Lower leg skin (tissue), 4 donors: ENCODE measurements around the gene EMILIN3. TPM values are rescaled to one million over a fixed set of nuclear protein-coding genes. Genes with fewer than 3 reads are reported as not detected.

Experiments
- DNase-seq, 2 donors: peaks; one replicate each; pipeline ENCODE4 v3.0.0-alpha.2; 2019; ENCODE audit warnings: low spot score in 2 of 2
- H3K4me3 ChIP-seq: fragments of 200-600 bp; sonication (generic); 2 replicates; pipeline ENCODE4 v1.5.1; 2017; ENCODE audit warnings: mild to moderate bottlenecking, low read depth; ENCODE audit not compliant: poor library complexity, severe bottlenecking
- POLR2A ChIP-seq, 2 donors: fragments of 450-650 bp; IDR thresholded peaks; one replicate each; pipeline ENCODE4 v1.6.1; 2016 to 2017; ENCODE audit warnings: antibody characterized with exemption in 2 of 2, mild to moderate bottlenecking in 1 of 2, moderate library complexity in 1 of 2
- WGBS, 2 donors: methylation state at CpG; one replicate each; pipeline ENCODE4 v1.1.5; 2018; 5-methylcytosine and 5-hydroxymethylcytosine counted together
- intact Hi-C: fragments of 100-400 bp; cut with DNase I; formaldehyde crosslinking; loops from one replicate; pipeline ENCODE4 v1.15.0; 2023; ENCODE audit warnings: low total_unique reads
- total RNA-seq, 4 donors: library from RNA; depleted of rRNA; stranded (reverse); fragments of >200 nt; gene quantifications; one replicate each; pipeline ENCODE4 v1.1.0, GENCODE V29; 2016
- TF ChIP-seq, protein P1 (sequence below), 3 donors: fragments of 450-650 bp; IDR thresholded peaks; one replicate each; pipeline ENCODE4 v1.5.1; 2016; ENCODE audit warnings: antibody characterized with exemption in 3 of 3, mild to moderate bottlenecking in 3 of 3, moderate library complexity in 2 of 3

Gene EMILIN3, protein sequence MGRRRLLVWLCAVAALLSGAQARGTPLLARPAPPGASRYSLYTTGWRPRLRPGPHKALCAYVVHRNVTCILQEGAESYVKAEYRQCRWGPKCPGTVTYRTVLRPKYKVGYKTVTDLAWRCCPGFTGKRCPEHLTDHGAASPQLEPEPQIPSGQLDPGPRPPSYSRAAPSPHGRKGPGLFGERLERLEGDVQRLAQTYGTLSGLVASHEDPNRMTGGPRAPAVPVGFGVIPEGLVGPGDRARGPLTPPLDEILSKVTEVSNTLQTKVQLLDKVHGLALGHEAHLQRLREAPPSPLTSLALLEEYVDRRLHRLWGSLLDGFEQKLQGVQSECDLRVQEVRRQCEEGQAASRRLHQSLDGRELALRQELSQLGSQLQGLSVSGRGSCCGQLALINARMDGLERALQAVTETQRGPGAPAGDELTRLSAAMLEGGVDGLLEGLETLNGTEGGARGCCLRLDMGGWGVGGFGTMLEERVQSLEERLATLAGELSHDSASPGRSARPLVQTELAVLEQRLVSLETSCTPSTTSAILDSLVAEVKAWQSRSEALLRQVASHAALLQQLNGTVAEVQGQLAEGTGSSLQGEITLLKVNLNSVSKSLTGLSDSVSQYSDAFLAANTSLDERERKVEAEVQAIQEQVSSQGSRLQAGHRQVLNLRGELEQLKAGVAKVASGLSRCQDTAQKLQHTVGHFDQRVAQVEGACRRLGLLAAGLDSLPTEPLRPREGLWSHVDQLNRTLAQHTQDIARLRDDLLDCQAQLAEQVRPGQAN
- 1 to 10 TPM; 1.0 to 7.8 (median 5.0) TPM for total RNA-seq

DNA sequence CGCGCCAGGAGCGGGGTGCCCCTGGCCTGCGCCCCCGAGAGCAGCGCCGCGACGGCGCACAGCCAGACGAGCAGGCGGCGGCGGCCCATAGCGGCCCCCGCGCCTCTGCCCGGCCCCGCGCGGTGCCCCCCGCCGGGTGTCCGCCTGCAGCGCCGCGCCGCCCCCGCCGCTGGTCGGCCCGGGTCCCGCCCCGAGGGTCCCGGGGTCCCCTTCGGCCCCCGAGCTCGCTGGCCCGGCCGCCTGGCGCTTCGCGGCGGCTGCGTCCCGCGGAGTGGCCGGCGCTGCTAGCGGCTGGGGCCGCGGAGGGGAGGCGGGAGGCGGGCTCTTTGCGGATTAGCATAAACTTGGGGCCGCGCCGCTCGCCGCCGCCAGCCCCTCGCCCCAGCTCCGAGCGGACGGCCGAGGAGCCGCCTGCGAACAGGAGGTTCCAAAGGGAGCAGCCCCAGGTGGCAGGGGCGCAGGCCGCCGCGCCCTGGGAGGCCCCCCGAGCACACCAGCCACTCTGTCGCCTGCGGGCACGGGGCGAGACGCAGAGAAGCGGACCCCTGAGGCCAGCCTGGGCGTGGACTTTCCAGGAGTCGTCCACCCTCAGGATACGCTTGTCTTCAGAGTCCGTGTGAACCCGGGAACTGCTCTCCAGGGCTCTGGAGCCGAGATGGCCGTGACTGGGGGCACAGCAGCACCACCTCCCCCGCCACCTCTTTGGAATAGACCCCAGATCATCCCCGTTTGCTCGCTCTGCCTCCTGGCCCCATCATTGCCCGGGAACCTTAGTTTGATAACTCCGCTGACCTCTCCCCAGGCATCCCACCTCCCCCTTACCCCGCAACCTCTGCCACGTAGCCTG is at the start of gene EMILIN3:
Gene EMILIN3 (minus strand): TSS at position 273 of the 847 bp plus-strand sequence. CDS start 184 bp downstream, at position 89.
- TF ChIP-seq POLR2A (IDR thresholded peaks at IDR 0.05): no peak
- TF ChIP-seq, protein P1, sequence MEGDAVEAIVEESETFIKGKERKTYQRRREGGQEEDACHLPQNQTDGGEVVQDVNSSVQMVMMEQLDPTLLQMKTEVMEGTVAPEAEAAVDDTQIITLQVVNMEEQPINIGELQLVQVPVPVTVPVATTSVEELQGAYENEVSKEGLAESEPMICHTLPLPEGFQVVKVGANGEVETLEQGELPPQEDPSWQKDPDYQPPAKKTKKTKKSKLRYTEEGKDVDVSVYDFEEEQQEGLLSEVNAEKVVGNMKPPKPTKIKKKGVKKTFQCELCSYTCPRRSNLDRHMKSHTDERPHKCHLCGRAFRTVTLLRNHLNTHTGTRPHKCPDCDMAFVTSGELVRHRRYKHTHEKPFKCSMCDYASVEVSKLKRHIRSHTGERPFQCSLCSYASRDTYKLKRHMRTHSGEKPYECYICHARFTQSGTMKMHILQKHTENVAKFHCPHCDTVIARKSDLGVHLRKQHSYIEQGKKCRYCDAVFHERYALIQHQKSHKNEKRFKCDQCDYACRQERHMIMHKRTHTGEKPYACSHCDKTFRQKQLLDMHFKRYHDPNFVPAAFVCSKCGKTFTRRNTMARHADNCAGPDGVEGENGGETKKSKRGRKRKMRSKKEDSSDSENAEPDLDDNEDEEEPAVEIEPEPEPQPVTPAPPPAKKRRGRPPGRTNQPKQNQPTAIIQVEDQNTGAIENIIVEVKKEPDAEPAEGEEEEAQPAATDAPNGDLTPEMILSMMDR (IDR thresholded peaks at IDR 0.05): no peak
- intact Hi-C loops: no loop called here
- 15 to 45% methylated on average over 21 to 39 of the region's 93 CpGs for WGBS, 2 donors
- no peak within 1 kb of the TSS for H3K4me3 ChIP-seq
- DNase-seq: no peak

DNA sequence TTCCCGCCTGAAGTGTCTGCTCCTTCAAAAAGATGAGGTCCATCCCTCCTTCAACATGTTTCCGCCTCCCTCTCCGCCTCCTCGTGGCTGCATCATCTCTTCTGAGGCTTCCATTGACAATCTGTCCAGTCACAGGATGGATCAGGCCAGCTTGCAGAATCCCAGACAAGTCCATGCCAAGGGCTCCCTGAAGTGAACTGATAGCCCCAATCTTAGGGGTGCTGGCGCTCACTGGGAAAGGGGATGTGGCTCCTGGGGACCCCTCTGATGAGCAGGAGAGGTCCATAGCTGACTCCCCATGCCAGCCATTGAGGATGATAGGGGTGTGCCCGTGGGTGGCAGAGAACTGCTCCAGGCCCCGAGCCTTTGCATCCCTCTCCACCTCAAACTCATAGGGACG is 48.6 kb upstream of the EMILIN3 start:
- WGBS, 2 donors: 93 to 97% methylated on average over 8 of the region's 8 CpGs
- DNase-seq: no peak
- intact Hi-C loops: no loop called here
- no peak for TF ChIP-seq POLR2A (IDR thresholded peaks at IDR 0.05)
- TF ChIP-seq, protein P1 (IDR thresholded peaks at IDR 0.05): no peak
- no peak overlapping the region for H3K4me3 ChIP-seq

DNA sequence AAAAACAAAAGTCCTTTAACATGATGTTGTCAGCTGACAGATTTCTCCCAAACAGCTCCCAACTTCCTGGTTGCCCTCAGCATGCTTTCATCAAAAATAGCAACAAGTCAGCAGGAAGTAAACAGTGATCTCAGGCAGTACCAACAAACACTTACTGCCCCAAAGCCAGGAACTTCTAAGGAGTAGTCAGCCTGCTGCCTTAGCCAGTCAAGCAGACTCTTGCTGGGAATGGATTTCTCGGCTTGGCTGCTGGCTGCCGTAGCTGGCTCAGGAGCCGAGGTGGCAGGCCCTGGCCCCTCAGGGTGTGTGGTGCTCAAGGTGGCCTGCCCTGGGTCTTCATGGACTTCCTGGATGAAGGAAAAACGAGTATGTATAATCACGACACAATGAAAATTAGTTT is 46.6 kb upstream of the EMILIN3 start:
- TF ChIP-seq, protein P1 (IDR thresholded peaks at IDR 0.05): no peak
- no peak for TF ChIP-seq POLR2A (IDR thresholded peaks at IDR 0.05)
- DNase-seq: no peak
- H3K4me3 ChIP-seq: no peak overlapping the region
- intact Hi-C loops: no loop called here
- 84 to 85% methylated on average over 5 of the region's 5 CpGs for WGBS, 2 donors

DNA sequence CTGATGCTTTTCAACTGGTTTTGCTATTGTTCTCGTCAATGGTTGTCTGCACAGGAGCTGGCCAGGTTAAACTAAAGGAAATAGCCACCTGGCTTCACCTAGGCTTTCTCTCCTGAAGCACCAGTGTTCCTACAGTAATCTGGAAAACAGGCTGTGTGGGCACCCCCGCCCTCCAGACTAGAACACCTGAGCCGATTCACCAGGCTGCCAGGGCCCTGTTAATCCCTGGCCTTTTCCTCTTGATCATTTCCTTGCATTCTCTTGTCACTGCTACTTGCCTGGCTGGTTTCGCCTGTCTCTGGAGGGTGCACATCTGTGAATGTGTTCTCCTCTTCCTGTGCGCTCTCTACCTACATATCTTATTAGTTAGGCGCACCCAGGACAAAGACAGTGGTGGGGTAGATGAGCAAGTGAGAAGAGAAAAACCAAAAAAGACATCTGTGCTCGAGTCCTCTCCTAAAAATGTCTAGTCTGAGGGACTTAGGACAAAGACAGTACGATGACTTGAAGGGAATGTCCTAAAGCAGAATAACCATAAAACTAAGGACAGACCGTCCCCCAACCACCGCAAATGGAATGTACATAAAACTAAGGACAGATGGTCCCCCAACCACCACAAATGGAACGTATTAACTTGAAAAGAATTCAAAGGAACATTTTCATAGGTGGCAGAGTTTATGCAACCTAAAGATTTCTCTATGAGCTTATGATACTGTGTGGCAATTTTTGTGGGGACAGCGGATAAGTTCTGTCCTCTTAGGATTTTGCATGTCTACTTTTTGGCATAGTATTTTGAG is 45.9 kb upstream of the EMILIN3 start:
- intact Hi-C loops: no loop called here
- WGBS, 2 donors: 84 to 90% methylated on average over 12 of the region's 12 CpGs
- no peak for DNase-seq
- TF ChIP-seq POLR2A (IDR thresholded peaks at IDR 0.05): no peak
- TF ChIP-seq, protein P1 (IDR thresholded peaks at IDR 0.05): no peak
- H3K4me3 ChIP-seq: no peak overlapping the region

DNA sequence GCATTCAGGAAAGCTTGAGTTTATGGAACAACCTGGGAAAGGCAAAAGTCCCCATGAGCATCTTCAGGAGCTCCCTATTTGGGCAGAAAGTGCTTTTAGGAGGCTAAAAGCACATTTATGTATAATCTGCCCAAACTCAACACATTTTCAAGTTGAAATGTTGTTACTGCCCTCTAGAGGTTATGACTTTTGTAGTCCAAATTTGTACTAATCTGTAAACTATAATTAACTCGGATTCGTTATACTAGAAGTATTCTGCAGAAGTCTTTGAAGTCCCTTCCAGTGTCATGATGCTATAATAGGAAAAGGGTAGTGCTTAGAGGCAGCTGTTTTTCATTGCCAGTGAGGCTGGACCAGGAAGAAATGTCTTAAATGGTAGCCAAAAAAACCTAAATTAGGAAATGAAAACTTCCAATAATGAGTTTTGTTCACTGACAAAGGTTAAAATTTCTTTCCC is 44.8 kb upstream of the EMILIN3 start:
- no peak for DNase-seq
- no peak overlapping the region for H3K4me3 ChIP-seq
- no peak for TF ChIP-seq POLR2A (IDR thresholded peaks at IDR 0.05)
- TF ChIP-seq, protein P1 (IDR thresholded peaks at IDR 0.05): no peak
- 1 to 10% methylated on average over 2 of the region's 2 CpGs for WGBS, 2 donors
- intact Hi-C loops: no loop called here
